AG09319 (cell line): ENCODE measurements around the gene WDR27.

ENCODE experiments used
- DNase-seq: peaks from one replicate; pipeline ENCODE4 v3.0.0-alpha.2; 2010; ENCODE audit warnings: low read depth; ENCODE audit errors: extremely low read depth
- TF ChIP-seq, protein P1 (sequence below): IDR thresholded peaks from 2 replicates; pipeline ENCODE4 v1.5.1; 2011; ENCODE audit warnings: low read depth, mild to moderate bottlenecking, inconsistent platforms, low read length, moderate library complexity

Gene WDR27

DNA sequence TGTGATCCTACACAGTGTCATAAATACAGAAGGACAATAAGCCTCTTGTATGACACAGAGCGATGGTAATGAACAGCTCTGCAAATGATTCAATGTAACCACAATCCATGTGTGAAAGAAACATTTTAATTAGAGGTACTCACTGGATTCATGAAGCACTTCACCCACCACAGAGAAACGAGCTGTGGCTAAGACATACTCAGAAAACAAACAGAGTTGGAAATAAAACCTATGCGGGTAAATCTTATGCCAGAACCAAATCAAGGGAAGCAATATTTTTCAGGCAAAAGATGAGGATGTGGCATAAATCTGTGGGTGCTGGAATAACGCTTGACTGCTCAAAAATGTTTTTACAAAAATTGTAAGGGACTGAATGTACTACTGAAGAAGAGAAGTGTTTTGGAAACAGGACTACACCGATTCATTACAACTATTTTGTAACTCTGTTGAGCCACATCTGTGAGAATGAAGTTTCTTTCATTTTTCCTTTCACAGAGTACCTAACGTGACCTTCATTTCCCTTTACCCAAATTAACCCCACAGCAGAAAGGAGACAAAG is 112.1 kb downstream of the WDR27 start:
- TF ChIP-seq, protein P1, sequence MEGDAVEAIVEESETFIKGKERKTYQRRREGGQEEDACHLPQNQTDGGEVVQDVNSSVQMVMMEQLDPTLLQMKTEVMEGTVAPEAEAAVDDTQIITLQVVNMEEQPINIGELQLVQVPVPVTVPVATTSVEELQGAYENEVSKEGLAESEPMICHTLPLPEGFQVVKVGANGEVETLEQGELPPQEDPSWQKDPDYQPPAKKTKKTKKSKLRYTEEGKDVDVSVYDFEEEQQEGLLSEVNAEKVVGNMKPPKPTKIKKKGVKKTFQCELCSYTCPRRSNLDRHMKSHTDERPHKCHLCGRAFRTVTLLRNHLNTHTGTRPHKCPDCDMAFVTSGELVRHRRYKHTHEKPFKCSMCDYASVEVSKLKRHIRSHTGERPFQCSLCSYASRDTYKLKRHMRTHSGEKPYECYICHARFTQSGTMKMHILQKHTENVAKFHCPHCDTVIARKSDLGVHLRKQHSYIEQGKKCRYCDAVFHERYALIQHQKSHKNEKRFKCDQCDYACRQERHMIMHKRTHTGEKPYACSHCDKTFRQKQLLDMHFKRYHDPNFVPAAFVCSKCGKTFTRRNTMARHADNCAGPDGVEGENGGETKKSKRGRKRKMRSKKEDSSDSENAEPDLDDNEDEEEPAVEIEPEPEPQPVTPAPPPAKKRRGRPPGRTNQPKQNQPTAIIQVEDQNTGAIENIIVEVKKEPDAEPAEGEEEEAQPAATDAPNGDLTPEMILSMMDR = no peak

GRCh38 chr6:169589293-169589692 is 112.5 kb downstream of the WDR27 start:
- TF ChIP-seq, protein P1 = no peak
- DNase-seq = no peak

More for the DNA sequence above, 112.1 kb downstream of the WDR27 start:
- no peak for DNase-seq

DNA sequence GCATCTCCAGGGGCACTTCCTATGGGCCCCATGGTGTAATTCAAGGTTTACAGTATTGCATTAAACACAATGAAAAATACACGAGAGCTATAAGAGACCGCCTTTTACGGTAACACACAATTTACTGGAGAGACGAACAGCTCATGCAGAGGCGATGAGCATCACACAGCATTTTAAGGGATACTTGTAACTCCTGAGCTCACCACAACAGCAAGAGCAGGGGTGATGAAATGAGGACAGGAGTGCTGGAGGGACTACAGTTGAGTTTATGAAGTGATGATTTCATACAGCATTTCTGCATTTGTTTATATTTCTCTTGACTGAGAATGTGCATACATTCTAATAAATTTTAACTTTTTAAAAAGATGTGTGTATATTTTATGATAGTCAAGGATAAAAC is 113.9 kb downstream of the WDR27 start:
- DNase-seq = no peak
- TF ChIP-seq, protein P1 = no peak

DNA sequence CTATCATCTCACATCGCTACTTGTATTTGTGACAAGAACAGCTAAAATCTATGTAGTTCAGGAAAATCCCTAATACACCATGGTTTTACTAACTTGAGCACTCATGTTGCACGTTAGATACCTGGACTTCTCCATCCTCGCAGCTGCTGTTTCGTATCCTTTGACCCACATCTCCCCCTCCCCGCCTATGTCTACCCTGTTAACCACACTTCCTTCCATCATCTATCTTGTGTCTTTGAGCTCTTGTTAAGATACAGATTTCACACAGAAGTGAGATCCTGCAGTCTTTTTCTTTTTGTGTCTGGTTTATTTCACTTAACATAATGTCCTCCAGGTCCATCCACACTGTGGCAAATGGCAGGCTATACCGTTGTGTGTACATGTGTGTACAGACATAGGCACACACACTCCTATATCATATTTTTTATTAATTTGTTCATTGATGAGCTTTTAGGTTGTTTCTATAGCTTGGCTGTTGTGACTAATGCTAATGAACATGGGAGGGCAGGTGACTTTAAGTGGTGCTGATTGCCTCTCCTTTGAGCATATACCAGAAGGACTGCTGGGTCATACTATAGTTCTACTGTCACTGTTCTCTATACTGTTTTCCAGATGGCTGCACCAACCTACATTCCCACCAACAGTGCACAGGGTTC is 117.8 kb downstream of the WDR27 start:
- TF ChIP-seq, protein P1 = no peak
- no peak for DNase-seq

- TF ChIP-seq, protein P1 = no peak
- DNase-seq = no peak
Measured at GRCh38 chr6:169579407-169580111, 122.3 kb downstream of the WDR27 start.

GRCh38 chr6:169577974-169578373 is 123.9 kb downstream of the WDR27 start:
- TF ChIP-seq, protein P1 = no peak
- DNase-seq = no peak

DNA sequence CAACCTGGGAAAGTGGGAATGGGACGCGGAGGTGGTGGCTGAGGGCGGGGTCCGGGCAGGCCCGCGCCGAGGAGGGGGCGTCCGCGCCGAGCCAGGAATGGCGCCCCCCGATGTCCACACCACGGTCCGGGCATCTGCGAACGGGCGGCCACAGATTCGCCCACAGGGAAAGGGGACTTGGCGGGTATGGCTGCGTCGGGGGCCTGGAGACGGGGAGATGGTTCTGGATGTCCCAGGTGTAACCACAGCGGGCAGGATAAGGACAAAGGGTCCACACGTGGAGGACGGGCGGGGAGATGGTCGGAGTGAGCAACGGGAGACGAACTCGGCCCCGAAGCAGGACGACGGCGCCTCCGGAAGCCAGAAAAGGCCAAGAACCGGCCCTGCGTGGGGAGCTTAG is 124.6 kb downstream of the WDR27 start:
- TF ChIP-seq, protein P1 = no peak; the same call in 1 of the 2 replicates
- no peak for DNase-seq
